Measurements from ENCODE around the gene FTO. TPM values are rescaled to one million over a fixed set of nuclear protein-coding genes. Genes with fewer than 3 reads are reported as not detected.

The FTO gene
- total RNA-seq, 2 donors from 2014 or later: 47.5 to 50.4 TPM

DNA sequence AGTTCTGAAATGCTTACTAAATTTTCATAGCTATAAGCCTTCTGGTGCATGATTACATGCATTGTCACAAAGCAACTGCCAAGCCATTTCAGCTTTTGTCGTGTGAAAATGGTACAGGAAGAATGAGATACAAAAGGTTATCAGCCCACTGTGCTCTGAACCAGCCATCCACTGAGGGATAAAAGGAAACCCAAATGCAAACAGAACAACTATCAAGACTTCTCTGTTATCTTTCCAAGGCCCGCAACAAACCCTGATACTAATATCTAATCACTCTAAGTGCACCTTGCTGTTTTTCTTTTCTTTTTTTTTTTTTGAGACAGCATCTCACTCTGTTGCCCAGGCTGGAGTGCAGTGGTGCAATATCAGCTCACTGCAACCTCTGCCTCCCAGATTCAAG, 109.0 kb downstream of the FTO start:
- Histone ChIP-seq H3K4me1 (peaks cover 6% of the 10 kb centered on the region), H3K9me3 (no peaks in the 10 kb centered on the region), H3K4me3 (no peak overlapping the region), H3K27ac (no peak overlapping the region), H3K27me3 (no peaks in the 10 kb centered on the region), H3K36me3 (replicated peaks in 1 of 2; ENCODE audit: insufficient read depth in 1 of 2, low read depth in 2 of 2) (no peaks in the 10 kb centered on the region)
- no peak for DNase-seq
- no peak for ATAC-seq
- no peak for TF ChIP-seq POLR2A (IDR thresholded peaks at IDR 0.05)
- no peak for TF ChIP-seq CTCF (IDR thresholded peaks at IDR 0.05)
- intact Hi-C loops (cut with DNase I): no loop called here
- 20 to 26% methylated on average over 2 of the region's 2 CpGs for WGBS, 2 donors

GRCh38 chr16:53814801-53815200, 110.8 kb downstream of the FTO start:
- Histone ChIP-seq H3K4me1 (peaks cover 8% of the 10 kb centered on the region), H3K36me3 (replicated peaks in 1 of 2; ENCODE audit: insufficient read depth in 1 of 2, low read depth in 2 of 2) (no peaks in the 10 kb centered on the region), H3K27me3 (no peaks in the 10 kb centered on the region), H3K27ac (no peak overlapping the region), H3K9me3 (no peaks in the 10 kb centered on the region), H3K4me3 (no peak overlapping the region)
- ATAC-seq (no peak), DNase-seq (no peak)
- WGBS, 2 donors: 92 to 93% methylated on average over 7 of the region's 7 CpGs
- intact Hi-C loops (cut with DNase I): no loop called here
- no peak for TF ChIP-seq CTCF (IDR thresholded peaks at IDR 0.05)
- no peak for TF ChIP-seq POLR2A (IDR thresholded peaks at IDR 0.05)

GRCh38 chr16:53816211-53816836, 112.4 kb downstream of the FTO start:
- ATAC-seq: no peak
- WGBS, 2 donors: 95% methylated on average over 5 of the region's 5 CpGs
- no peak overlapping the region for H3K4me3 ChIP-seq
- H3K36me3 ChIP-seq (replicated peaks in 1 of 2; ENCODE audit: insufficient read depth in 1 of 2, low read depth in 2 of 2): no peaks in the 10 kb centered on the region
- TF ChIP-seq CTCF (IDR thresholded peaks at IDR 0.05): no peak
- TF ChIP-seq POLR2A (IDR thresholded peaks at IDR 0.05): no peak
- no peaks in the 10 kb centered on the region for H3K27me3 ChIP-seq
- H3K4me1 ChIP-seq: peaks cover 12% of the 10 kb centered on the region
- intact Hi-C loops (cut with DNase I): no loop called here
- no peak for DNase-seq
- no peaks in the 10 kb centered on the region for H3K9me3 ChIP-seq
- no peak overlapping the region for H3K27ac ChIP-seq

DNA sequence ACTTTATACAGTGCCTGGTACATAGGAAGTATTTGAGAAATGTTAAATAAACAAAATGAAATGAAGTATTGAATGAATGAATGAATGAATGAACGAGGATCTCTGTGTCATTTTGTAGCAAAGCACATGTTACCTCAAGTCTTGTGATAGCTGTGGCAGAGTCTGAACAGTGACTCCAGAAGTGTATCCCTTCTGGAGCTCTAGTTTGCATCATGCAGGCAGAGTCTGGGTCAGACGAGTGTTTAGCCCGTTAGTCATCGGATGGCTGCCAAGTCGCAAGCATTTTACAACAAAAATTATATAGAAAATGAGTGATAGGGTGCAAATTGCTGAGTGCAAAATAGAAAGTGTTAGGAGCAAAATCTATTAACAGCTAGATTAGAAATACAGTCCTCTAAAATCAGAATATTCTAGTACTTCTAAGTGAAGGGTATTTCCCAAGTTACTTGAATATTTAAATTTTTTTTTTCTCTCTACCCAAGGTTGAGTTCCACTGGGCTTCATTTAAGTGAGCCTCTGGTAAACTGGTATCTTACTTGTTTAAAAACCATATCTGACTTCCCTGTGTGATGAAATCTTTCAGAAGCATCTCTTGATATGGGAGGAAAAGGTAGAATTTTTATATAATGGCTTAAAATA, 113.3 kb downstream of the FTO start:
- TF ChIP-seq POLR2A (IDR thresholded peaks at IDR 0.05) (no peak), CTCF (IDR thresholded peaks at IDR 0.05) (no peak)
- ATAC-seq (no peak), DNase-seq (peak in 1 of 4 donors; percentile 22)
- Histone ChIP-seq H3K4me3 (no peak overlapping the region), H3K9me3 (no peaks in the 10 kb centered on the region), H3K4me1 (peaks cover 21% of the 10 kb centered on the region), H3K36me3 (replicated peaks in 1 of 2; ENCODE audit: insufficient read depth in 1 of 2, low read depth in 2 of 2) (no peaks in the 10 kb centered on the region), H3K27me3 (no peaks in the 10 kb centered on the region), H3K27ac (peak overlapping the region in 1 of 4 donors; percentile 16)
- 50 to 88% methylated on average over 5 of the region's 5 CpGs for WGBS, 2 donors
- intact Hi-C loops (cut with DNase I): no loop called here
